Measurements from ENCODE around the gene DHDH. TPM values are rescaled to one million over a fixed set of nuclear protein-coding genes. Genes with fewer than 3 reads are reported as not detected.

Gene DHDH
- polyA plus RNA-seq, 4 donors: 1.6 to 8.0 (median 6.5) TPM

DNA sequence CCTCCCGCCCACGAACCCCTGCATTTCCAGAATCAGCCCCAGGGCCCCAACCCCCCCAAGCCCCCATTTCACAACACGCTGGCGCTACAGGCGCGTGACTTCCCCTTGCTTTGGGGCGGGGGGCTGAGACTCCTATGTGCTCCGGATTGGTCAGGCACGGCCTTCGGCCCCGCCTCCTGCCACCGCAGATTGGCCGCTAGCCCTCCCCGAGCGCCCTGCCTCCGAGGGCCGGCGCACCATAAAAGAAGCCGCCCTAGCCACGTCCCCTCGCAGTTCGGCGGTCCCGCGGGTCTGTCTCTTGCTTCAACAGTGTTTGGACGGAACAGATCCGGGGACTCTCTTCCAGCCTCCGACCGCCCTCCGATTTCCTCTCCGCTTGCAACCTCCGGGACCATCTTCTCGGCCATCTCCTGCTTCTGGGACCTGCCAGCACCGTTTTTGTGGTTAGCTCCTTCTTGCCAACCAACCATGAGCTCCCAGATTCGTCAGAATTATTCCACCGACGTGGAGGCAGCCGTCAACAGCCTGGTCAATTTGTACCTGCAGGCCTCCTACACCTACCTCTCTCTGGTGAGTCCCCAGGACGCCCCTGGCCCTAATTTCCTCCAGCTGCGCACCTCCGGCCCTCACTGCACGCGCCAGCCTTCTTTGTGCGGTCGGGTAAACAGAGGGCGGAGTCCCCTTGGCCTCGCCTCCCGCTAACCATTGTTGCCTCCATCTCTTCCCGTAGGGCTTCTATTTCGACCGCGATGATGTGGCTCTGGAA lies 31.7 kb downstream of the DHDH start, which contains the start of gene FTL:
FTL (plus strand) TSS at position 270 of the 766 bp plus-strand sequence; CDS start at position 469, 199 bp downstream.
- peak; percentile 88 to 91 (median 88) for DNase-seq (ENCODE audit: low read depth in 4 of 4, low spot score in 3 of 4)

DNA sequence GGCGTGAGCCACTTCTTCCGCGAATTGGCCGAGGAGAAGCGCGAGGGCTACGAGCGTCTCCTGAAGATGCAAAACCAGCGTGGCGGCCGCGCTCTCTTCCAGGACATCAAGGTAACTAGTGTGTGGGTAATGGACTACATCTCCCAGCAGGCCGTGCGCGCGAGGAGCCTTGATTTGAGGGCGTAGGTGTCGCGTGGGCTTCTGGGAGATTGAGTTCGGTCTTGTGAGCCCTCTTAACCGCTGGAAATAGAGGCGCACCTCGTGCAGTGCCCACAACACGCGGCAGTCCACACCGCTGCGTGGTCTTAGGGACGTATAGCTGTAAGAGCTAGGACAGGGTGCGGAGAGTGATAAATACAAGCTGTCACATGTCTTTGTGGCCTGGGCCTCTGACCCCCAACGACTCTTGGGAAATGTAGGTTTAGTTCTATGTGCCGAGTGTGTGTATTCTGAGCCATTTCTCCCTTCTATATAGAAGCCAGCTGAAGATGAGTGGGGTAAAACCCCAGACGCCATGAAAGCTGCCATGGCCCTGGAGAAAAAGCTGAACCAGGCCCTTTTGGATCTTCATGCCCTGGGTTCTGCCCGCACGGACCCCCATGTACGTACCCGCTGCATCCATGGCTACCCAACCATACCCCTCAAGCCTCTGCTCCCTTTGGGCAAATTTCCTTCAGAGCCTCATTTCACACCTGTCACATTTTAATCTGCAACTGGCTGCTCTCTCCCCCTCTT lies 32.5 kb downstream of the DHDH start:
- peak in 2 of 4 donors; percentile 75 to 82 for DNase-seq (ENCODE audit: low read depth in 4 of 4, low spot score in 3 of 4)

DNA sequence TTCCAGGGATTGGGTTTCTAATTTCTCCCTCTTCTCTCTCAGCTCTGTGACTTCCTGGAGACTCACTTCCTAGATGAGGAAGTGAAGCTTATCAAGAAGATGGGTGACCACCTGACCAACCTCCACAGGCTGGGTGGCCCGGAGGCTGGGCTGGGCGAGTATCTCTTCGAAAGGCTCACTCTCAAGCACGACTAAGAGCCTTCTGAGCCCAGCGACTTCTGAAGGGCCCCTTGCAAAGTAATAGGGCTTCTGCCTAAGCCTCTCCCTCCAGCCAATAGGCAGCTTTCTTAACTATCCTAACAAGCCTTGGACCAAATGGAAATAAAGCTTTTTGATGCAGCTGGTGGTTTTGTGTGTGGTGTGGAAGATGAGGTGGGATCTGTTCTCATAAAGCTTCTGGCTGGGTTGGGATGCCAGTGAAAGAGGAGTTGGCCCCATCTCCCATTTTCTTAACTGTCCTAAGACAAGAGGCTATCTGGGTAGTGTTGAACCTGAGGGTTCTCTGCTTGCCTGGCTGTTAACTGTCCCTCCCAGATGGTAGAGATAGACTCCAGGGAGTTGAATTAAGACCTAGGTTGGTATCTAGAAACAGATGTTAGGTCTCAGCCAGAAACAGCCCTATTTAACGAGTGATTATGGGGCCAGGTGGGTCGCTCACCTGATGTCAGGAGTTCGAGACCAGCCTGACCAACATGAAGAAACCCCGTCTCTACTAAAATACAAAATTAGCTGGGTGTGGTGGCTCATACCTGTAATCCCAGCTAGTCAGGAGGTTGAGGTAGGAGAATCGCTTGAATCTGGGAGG lies 33.2 kb downstream of the DHDH start:
- DNase-seq (ENCODE audit: low read depth in 4 of 4, low spot score in 3 of 4): no peak

DNA sequence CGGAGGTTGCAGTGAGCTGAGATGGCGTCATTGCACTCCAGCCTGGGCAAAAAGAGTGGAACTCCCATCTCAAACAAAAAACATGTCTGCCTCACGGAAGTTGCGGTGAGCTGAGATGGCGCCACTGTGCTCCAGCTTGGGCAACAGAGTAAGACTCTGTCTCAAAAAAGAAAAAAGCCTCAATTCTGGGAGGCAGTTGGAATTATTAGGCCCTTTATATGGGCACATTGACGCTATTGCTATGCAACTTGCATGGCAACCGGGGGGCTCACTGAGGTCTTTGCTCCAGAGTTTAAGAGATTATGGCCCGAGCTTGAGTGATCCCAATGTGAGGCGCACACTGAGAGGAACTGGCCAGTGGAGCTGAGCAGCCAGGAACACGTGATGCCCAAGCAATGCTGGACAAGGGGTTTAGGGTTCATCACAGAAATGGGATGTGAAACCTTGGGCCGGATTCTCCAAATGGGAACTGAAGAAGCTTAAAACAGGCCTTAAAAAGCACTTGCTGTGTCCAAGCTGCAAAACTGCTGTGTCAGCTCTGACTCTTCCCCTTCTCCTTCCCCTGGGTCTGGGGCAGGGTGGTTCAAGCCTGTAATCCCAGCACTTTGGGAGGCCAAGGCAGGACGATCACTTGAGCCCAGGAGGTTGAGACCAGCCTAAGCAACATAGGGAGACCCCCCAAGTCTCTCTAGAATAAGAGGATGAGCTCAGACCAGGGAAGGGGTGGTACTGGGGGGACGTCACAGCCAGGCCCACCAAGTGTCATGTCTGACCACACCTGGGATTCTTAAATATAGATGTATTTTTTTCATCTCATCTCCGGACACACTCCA lies 34.1 kb downstream of the DHDH start:
- no peak for DNase-seq (ENCODE audit: low read depth in 4 of 4, low spot score in 3 of 4)

DNA sequence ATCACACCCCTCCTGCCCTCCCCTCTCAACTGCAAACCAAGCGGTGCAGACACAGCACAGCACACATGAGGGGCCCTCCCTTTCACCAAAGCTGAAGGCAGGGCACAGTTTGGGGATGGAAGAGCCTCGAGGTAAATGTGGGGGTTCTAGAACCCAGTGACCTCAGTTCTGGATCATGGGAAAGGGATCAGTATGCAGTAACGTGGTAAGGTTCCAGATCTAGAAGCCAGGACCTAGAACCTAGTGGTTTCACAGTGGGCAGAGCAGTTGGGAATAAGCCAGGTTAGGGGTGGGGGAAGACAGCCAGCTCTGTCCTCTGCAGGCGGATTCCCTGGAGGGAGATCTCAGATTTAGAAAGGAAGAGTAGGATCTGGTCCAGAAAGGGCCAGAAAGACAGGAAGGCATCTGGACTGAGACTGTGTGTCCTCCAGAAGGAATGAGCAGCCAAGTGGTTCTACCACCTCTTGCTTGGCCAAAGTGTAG lies 34.7 kb downstream of the DHDH start:
- DNase-seq (ENCODE audit: low read depth in 4 of 4, low spot score in 3 of 4): no peak

DNA sequence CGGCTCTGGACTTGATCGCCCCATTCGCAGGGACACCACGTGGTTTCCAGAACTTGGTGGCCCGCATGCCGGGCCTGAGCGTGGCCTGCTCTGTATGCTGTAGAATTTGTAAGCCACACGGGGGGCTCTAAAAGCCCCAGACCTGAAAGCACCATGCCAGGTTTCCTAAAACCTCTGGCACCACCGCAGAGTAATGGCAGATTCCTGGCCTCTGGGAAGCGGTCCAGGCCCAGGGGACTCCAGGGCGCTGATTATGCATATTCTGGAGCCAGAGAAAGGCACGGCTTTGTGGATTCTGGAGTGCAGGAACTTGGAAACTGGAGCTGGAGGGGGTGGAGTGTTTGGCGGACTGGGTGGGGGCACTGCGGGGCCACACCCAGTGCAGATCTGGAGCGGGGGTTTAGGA lies 35.3 kb downstream of the DHDH start:
- no peak for DNase-seq (ENCODE audit: low read depth in 4 of 4, low spot score in 3 of 4)

DNA sequence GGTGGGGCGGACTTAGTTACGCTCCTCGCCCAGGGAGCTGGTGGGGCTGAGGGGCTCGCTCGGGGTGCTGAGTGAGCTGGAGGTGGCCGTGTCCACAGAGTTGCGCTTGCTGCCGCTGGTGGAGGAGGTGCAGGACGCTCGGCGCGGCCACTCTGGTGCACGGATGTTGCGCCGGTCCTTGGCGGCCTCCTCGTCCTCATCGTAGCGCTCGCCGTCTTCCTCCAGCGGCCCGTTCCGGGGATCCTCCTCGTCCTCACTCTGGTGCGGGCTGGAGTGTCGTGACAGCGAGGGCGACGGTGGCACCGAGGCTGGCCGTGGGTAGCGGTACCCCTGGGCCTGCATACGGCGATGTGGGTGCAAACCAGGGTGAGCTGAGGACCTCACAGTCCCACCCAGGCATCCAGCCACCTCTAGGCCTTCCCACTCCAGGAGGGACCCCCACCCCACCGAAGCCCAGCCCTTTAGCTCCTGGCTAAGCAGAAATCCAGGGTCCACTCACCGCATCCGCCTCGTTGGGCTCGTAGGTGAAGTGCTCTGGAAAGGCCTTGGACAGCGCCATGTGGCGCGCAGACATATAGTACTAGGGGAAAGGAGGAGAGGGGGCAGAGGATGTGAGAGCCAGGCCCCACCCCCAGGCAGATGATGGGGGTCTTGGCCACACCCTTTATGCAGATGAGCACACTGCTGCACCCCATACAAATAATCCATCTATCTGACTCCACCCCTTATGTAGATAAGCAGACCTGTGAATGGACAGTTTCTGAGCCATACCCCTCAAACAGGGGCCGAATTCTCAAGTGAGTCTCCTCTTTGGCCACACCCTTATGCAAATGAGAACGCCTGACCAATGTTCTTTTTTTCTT lies 36.0 kb downstream of the DHDH start:
- DNase-seq (ENCODE audit: low read depth in 4 of 4, low spot score in 3 of 4): no peak

DNA sequence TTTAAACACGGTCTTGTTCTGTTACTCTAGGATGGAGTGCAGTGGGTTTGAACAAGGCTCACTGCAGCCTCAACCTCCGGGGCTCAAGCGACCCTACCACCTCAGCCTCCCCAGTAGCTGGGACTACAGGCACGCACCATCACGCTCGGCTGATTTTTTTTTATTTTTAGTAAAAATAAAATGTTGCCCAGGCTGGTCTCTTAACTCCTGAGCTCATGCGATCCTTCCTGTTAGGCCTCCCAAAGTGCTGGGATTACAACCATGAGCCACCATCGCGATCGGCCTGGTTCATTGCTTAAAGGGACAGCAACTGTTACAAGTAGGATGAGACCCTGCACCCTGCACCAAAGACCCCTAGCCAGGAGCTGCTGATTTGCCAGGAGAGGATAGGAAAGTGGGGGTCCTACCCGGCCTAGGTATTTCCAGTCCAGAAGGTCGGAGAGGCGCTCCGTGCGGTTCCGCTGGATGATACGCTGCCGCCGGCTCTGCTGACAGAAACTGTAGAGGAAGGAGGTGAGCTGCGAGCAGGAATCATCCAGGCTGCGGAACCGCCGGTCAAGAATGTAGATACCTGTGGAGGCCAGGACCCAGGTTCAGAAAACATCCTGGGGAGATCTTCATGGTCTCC lies 36.8 kb downstream of the DHDH start:
- no peak for DNase-seq (ENCODE audit: low read depth in 4 of 4, low spot score in 3 of 4)

DNA sequence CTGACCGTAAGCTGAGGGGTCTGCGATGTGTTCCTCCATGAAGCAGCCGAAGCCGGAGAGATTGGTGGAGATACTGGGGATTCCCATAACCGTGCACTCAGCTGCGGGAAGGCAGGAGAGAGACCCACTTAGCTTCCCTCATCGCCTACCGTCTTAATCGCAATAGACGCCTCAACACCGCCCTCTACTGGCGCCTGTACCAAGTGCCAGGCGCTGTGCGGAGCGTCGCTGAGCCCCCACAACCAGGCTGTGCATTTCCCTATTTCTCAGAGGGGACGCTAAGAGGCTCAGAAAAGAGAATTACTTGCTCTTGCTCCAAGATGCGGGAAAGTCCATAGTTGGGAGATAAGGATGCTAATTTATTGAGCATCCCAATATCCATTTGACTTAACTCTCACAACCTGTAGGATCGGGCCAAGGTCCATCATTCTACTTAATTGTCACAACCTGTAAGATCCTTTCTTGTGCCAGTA lies 37.5 kb downstream of the DHDH start:
- DNase-seq (ENCODE audit: low read depth in 4 of 4, low spot score in 3 of 4): no peak

DNA sequence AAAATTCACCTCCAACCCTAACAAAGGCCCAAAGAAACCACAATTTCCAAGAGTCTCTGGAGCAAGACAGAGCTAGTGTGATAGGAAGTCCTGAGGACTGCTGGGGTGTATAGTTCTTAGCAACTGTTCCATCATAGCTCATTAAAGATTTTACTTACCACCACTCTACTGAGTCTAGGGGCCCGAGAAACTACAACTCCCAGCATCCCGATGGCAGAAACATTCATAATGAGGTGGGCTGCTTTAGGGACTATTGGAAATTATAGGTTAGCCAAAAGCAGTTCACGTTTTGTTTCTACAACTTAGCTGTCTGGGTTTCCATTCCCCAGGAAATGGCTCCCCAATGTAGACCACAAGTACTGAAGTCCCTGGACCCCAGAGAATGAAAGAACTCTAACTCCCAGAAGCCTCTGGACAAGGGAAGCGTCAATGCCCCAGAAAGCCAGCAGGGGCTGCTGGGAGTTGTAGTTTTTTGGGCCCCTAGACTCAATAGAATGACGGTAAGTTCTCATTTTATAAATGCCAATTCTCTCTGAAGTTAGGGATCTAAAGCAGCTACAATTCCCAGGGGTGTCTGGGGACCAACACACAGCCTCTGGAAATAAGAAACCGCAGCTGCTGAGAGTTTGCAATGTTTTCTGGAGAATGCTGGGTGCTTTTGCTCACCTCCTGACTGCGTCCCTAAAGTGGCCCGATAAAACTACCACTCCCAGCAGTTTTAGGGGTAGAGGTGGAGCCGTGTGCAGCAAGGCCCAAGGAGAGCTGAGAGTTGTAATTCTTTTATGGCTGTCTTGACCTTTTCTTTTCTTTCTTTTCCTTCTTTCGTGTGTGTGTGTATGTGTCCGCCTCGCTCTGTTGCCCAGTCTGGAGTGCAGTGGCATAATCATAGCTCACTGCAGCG lies 42.7 kb downstream of the DHDH start:
- no peak for DNase-seq (ENCODE audit: low read depth in 4 of 4, low spot score in 3 of 4)

DNA sequence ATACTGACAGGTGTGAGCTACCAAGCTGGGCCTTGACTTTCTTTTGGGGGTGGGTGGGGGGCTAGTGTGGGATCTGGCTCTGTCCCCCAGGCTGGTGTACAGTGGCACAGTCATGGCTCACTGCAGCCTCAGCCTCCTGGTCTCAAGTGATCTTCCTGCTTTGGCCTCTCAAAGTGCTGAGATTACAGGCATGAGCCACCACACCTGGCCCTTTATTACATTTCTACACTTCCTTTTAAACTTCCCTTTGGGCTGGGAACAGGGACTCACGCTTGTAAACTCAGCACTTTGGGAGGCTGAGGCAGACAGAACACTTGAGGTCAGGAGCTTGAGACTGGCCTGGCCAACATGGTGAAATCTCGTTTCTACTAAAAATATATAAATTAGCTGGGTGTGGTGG lies 43.6 kb downstream of the DHDH start:
- no peak for DNase-seq (ENCODE audit: low read depth in 4 of 4, low spot score in 3 of 4)

DNA sequence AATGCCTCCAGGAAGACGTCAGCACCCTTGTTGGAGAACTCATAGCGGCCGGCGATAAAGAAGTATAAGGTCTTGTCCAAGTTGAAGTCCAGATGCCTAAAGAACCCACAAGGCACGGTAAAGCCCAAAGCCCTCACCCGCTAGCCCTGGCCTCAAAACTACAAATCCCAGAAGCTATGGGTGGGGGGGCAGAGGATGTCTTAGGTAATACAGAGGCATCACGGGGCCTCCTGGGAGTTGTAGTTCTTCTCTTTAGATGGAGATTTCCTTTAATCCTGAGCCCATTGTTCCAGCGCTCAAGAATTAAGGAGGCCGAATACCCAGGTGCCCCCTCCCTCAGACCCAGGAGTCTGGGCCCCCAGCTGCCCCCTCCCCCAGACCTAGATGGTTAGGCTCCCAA lies 48.8 kb downstream of the DHDH start:
- DNase-seq (ENCODE audit: low read depth in 4 of 4, low spot score in 3 of 4): no peak

DNA sequence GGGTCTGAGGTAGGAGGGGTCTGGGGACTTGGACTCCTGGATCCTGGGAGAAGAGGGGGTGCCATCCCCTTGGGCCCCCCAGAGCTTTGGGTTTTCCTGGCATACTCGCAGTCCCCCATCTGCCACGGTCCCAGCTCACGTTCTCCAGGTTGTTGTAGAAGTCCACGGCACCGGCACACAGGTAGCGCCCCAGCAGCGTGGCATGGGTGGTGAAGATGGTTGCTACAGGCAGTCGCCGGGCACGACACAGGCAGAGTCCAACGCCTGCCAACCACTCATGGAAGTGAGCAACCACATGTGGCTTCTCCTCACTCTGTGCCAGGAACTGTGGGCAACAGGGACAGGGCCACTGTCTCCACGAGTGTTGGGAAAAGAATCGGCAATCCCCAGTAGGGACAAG lies 52.2 kb downstream of the DHDH start:
- no peak for DNase-seq (ENCODE audit: low read depth in 4 of 4, low spot score in 3 of 4)

DNA sequence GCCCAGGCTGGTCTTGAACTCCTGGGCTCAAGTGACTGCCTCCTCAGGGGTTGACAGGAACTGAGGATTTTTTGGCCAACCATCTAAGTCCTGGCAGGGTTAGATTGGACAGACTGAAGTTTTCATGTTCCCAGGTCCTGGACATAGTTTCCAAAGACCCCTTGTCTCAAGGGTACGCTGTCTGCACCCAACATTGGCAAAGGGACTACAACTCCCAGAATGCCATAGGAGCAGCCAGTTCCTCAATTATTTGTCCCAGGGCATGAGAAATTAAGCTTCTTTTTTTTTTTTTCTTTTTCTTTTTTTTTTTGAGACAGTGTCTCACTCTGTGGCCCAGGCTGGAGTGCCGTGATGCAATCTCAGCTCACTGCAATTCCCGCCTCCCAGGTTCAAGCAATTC lies 52.7 kb downstream of the DHDH start:
- DNase-seq (ENCODE audit: low read depth in 4 of 4, low spot score in 3 of 4): no peak

DNA sequence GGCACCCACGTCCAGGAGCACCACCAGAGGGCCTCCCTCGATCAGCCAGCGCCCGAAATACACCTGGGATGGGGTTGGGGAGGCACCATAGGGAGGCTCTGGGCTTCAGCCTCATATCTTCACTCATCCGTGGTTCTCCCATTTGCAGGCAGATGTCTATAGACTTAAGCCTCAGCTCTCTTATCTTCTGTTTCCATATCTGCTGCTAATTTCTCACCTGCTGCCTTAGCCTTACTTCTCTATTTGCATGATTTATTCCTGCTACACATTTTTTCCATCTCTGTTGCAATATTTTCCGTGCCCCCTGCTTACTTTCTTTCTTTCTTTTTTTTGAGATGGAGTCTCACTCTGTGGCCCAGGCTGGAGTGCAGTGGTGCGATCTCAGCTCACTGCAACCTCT lies 53.8 kb downstream of the DHDH start:
- no peak for DNase-seq (ENCODE audit: low read depth in 4 of 4, low spot score in 3 of 4)

DNA sequence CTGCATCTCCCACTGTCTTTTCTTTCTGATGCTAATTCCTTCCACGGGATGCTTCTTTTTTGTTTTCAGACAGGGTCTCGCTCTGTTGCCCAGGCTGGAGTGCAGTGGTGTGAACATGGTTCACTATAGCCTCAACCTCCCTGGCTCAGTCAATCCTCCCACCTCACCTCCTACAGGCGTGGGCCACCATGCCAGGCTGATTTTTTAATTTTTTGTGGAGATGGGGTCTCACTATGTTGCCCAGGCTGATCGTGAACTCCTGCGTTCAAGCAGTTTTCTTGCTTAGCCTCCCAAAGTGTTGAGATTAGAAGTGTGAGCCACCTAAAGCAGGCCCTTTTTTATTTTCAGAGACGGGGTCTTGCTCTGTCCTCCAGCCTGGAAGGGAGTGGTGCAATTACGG lies 54.8 kb downstream of the DHDH start:
- DNase-seq (ENCODE audit: low read depth in 4 of 4, low spot score in 3 of 4): no peak

DNA sequence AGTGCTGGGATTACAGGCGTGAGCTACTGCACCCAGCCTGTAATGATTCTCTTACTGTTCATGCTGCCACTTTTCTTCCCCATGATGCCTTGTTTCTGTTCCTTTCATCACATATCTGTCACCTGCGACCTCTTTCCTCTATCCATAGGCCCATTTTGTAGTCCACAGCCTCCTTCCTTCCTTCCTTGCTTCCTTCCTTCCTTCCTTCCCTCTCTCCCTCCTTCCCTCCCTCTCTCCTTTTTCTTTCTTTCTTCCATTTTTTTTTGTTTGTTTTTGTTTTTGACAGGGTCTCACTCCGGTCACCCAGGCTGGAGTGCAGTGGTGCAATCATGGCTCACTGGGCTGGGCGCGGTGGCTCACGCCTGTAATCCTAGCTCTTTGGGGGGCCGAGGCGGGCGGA lies 55.4 kb downstream of the DHDH start:
- no peak for DNase-seq (ENCODE audit: low read depth in 4 of 4, low spot score in 3 of 4)
